ENCODE measurements around the gene SLIT1.

The SLIT1 gene

GRCh38 chr10:96973809-96974747 is 211.7 kb downstream of the SLIT1 start:
- DNase-seq: no peak
- Histone ChIP-seq H3K14ac (ENCODE audit: low read length in 2 of 2) (no peak overlapping the region), H3K4ac (ENCODE audit: low read depth in 1 of 2, low read length in 2 of 2) (no peak overlapping the region), H3K18ac (ENCODE audit: low read depth in 1 of 2, low read length in 2 of 2) (no peak overlapping the region), H4K91ac (ENCODE audit: low read length) (no peak overlapping the region), H2AK5ac (ENCODE audit: low read length, severe bottlenecking) (no peak overlapping the region), H3K4me1 (ENCODE audit: control insufficient read depth, insufficient read depth, low read depth, low read length) (peaks cover 4% of the 10 kb centered on the region), H3K36me3 (ENCODE audit: control insufficient read depth in 1 of 2, insufficient read depth in 2 of 2, low read depth in 1 of 2, low read length in 2 of 2) (no peaks in the 10 kb centered on the region), H4K8ac (ENCODE audit: low read length) (no peak overlapping the region), H3K4me3 (ENCODE audit: insufficient read depth in 1 of 2, low read depth in 1 of 2, low read length in 2 of 2) (no peak overlapping the region), H3K4me2 (ENCODE audit: low read length, poor library complexity, severe bottlenecking) (no peak overlapping the region), H3K27ac (ENCODE audit: low read length, poor library complexity, severe bottlenecking) (no peak overlapping the region), H3K79me1 (replicated peaks; ENCODE audit: low read length, poor library complexity, severe bottlenecking) (peaks cover 1% of the 10 kb centered on the region), H3K9me3 (ENCODE audit: control insufficient read depth, low read length) (no peaks in the 10 kb centered on the region), H2AFZ (ENCODE audit: low read depth, low read length) (no peak overlapping the region), H2BK12ac (ENCODE audit: low read length in 2 of 2) (no peak overlapping the region), H2BK120ac (ENCODE audit: low read depth, low read length) (no peak overlapping the region), H3K9ac (ENCODE audit: low read length) (no peak overlapping the region), H2BK5ac (ENCODE audit: low read depth, low read length, poor library complexity, severe bottlenecking) (no peak overlapping the region), H3K27me3 (ENCODE audit: control insufficient read depth in 1 of 2, insufficient read depth in 1 of 2, low read length in 2 of 2) (no peaks in the 10 kb centered on the region), H2BK15ac (ENCODE audit: low read depth, poor library complexity, severe bottlenecking) (no peak overlapping the region), H3K23ac (ENCODE audit: low read length in 2 of 2) (no peak overlapping the region)
- 100% methylated on average over 3 of the region's 5 CpGs for WGBS

DNA sequence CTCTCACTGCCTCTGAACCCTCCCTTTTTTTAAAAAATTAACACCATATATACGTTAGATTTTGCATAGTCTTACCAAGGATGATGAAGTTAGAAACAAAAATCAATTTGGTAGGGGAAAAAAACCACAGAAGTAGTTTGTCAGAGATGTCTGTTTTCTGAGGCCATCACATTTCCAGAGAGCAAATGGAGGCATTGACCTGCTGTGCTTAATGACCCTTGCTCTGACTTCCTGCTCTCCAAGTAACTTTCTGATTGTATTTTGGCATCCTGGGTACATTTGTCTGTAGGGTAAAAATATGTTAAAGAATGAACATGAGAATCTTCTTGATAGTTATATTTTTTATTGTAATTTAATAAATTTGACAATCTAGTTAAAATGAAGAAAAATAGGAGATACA is 213.5 kb downstream of the SLIT1 start:
- H3K4me3 ChIP-seq (ENCODE audit: insufficient read depth in 1 of 2, low read depth in 1 of 2, low read length in 2 of 2): no peak overlapping the region
- no peaks in the 10 kb centered on the region for H3K9me3 ChIP-seq (ENCODE audit: control insufficient read depth, low read length)
- H2BK5ac ChIP-seq (ENCODE audit: low read depth, low read length, poor library complexity, severe bottlenecking): no peak overlapping the region
- no peak overlapping the region for H2BK120ac ChIP-seq (ENCODE audit: low read depth, low read length)
- no peak for DNase-seq
- no peak overlapping the region for H3K4me2 ChIP-seq (ENCODE audit: low read length, poor library complexity, severe bottlenecking)
- no peaks in the 10 kb centered on the region for H3K36me3 ChIP-seq (ENCODE audit: control insufficient read depth in 1 of 2, insufficient read depth in 2 of 2, low read depth in 1 of 2, low read length in 2 of 2)
- no peak overlapping the region for H2AK5ac ChIP-seq (ENCODE audit: low read length, severe bottlenecking)
- peaks cover 1% of the 10 kb centered on the region for H3K79me1 ChIP-seq (replicated peaks; ENCODE audit: low read length, poor library complexity, severe bottlenecking)
- H3K23ac ChIP-seq (ENCODE audit: low read length in 2 of 2): no peak overlapping the region
- H3K27ac ChIP-seq (ENCODE audit: low read length, poor library complexity, severe bottlenecking): no peak overlapping the region
- no peak overlapping the region for H2BK15ac ChIP-seq (ENCODE audit: low read depth, poor library complexity, severe bottlenecking)
- H3K14ac ChIP-seq (ENCODE audit: low read length in 2 of 2): no peak overlapping the region
- H2AFZ ChIP-seq (ENCODE audit: low read depth, low read length): no peak overlapping the region
- H3K27me3 ChIP-seq (ENCODE audit: control insufficient read depth in 1 of 2, insufficient read depth in 1 of 2, low read length in 2 of 2): no peaks in the 10 kb centered on the region
- H4K91ac ChIP-seq (ENCODE audit: low read length): no peak overlapping the region
- H3K18ac ChIP-seq (ENCODE audit: low read depth in 1 of 2, low read length in 2 of 2): no peak overlapping the region
- no peak overlapping the region for H3K9ac ChIP-seq (ENCODE audit: low read length)
- WGBS: 60% methylated on average over 1 of the region's 1 CpG
- H3K4me1 ChIP-seq (ENCODE audit: control insufficient read depth, insufficient read depth, low read depth, low read length): peaks cover 5% of the 10 kb centered on the region
- H2BK12ac ChIP-seq (ENCODE audit: low read length in 2 of 2): no peak overlapping the region
- no peak overlapping the region for H4K8ac ChIP-seq (ENCODE audit: low read length)
- no peak overlapping the region for H3K4ac ChIP-seq (ENCODE audit: low read depth in 1 of 2, low read length in 2 of 2)

- Histone ChIP-seq H3K27ac (ENCODE audit: low read length, poor library complexity, severe bottlenecking) (no peak overlapping the region), H3K36me3 (ENCODE audit: control insufficient read depth in 1 of 2, insufficient read depth in 2 of 2, low read depth in 1 of 2, low read length in 2 of 2) (peaks cover 0 to 5% of the 10 kb centered on the region in 2 experiments), H3K4me3 (ENCODE audit: insufficient read depth in 1 of 2, low read depth in 1 of 2, low read length in 2 of 2) (no peak overlapping the region), H4K8ac (ENCODE audit: low read length) (no peak overlapping the region), H3K4me2 (ENCODE audit: low read length, poor library complexity, severe bottlenecking) (no peak overlapping the region), H3K23ac (ENCODE audit: low read length in 2 of 2) (no peak overlapping the region), H3K79me1 (replicated peaks; ENCODE audit: low read length, poor library complexity, severe bottlenecking) (peaks cover 1% of the 10 kb centered on the region), H3K27me3 (ENCODE audit: control insufficient read depth in 1 of 2, insufficient read depth in 1 of 2, low read length in 2 of 2) (no peaks in the 10 kb centered on the region), H3K14ac (ENCODE audit: low read length in 2 of 2) (no peak overlapping the region), H3K18ac (ENCODE audit: low read depth in 1 of 2, low read length in 2 of 2) (no peak overlapping the region), H2AK5ac (ENCODE audit: low read length, severe bottlenecking) (no peak overlapping the region), H3K9me3 (ENCODE audit: control insufficient read depth, low read length) (no peaks in the 10 kb centered on the region), H2BK12ac (ENCODE audit: low read length in 2 of 2) (no peak overlapping the region), H3K4me1 (ENCODE audit: control insufficient read depth, insufficient read depth, low read depth, low read length) (peaks cover 8% of the 10 kb centered on the region), H2BK15ac (ENCODE audit: low read depth, poor library complexity, severe bottlenecking) (no peak overlapping the region), H2AFZ (ENCODE audit: low read depth, low read length) (no peak overlapping the region), H3K9ac (ENCODE audit: low read length) (no peak overlapping the region), H3K4ac (ENCODE audit: low read depth in 1 of 2, low read length in 2 of 2) (no peak overlapping the region), H2BK5ac (ENCODE audit: low read depth, low read length, poor library complexity, severe bottlenecking) (no peak overlapping the region), H4K91ac (ENCODE audit: low read length) (no peak overlapping the region), H2BK120ac (ENCODE audit: low read depth, low read length) (no peak overlapping the region)
- 94% methylated on average over 2 of the region's 2 CpGs for WGBS
- no peak for DNase-seq
These were observed 214.4 kb downstream of the SLIT1 start for GRCh38 chr10:96971324-96971723.

GRCh38 chr10:96968682-96969423 is 216.9 kb downstream of the SLIT1 start:
- Histone ChIP-seq H2BK5ac (ENCODE audit: low read depth, low read length, poor library complexity, severe bottlenecking) (no peak overlapping the region), H2BK120ac (ENCODE audit: low read depth, low read length) (no peak overlapping the region)
- WGBS: 98% methylated on average over 5 of the region's 5 CpGs

More at GRCh38 chr10:96968682-96969423, 216.9 kb downstream of the SLIT1 start:
- Histone ChIP-seq H3K4ac (ENCODE audit: low read depth in 1 of 2, low read length in 2 of 2) (no peak overlapping the region), H3K27me3 (ENCODE audit: control insufficient read depth in 1 of 2, insufficient read depth in 1 of 2, low read length in 2 of 2) (no peaks in the 10 kb centered on the region), H3K18ac (ENCODE audit: low read depth in 1 of 2, low read length in 2 of 2) (no peak overlapping the region), H3K36me3 (ENCODE audit: control insufficient read depth in 1 of 2, insufficient read depth in 2 of 2, low read depth in 1 of 2, low read length in 2 of 2) (peaks cover 0 to 5% of the 10 kb centered on the region in 2 experiments), H4K91ac (ENCODE audit: low read length) (no peak overlapping the region), H3K27ac (ENCODE audit: low read length, poor library complexity, severe bottlenecking) (no peak overlapping the region), H3K79me1 (replicated peaks; ENCODE audit: low read length, poor library complexity, severe bottlenecking) (no peaks in the 10 kb centered on the region), H3K9ac (ENCODE audit: low read length) (no peak overlapping the region), H2AFZ (ENCODE audit: low read depth, low read length) (no peak overlapping the region), H2AK5ac (ENCODE audit: low read length, severe bottlenecking) (no peak overlapping the region), H3K4me1 (ENCODE audit: control insufficient read depth, insufficient read depth, low read depth, low read length) (peaks cover 6% of the 10 kb centered on the region), H2BK12ac (ENCODE audit: low read length in 2 of 2) (no peak overlapping the region), H2BK15ac (ENCODE audit: low read depth, poor library complexity, severe bottlenecking) (no peak overlapping the region), H4K8ac (ENCODE audit: low read length) (no peak overlapping the region), H3K14ac (ENCODE audit: low read length in 2 of 2) (no peak overlapping the region), H3K4me3 (ENCODE audit: insufficient read depth in 1 of 2, low read depth in 1 of 2, low read length in 2 of 2) (no peak overlapping the region), H3K4me2 (ENCODE audit: low read length, poor library complexity, severe bottlenecking) (no peak overlapping the region), H3K9me3 (ENCODE audit: control insufficient read depth, low read length) (no peaks in the 10 kb centered on the region), H3K23ac (ENCODE audit: low read length in 2 of 2) (no peak overlapping the region)
- DNase-seq: no peak

Measured in mesenchymal stem cell (in vitro differentiated cells and primary cell).